Spleen (tissue), 7 donors: ENCODE results near the gene TIMM29.

Experiments
- POLR2A ChIP-seq, 3 donors: fragments of 450-650 bp; IDR thresholded peaks; one replicate each; pipeline ENCODE4 v1.5.1; 2017; ENCODE audit warnings: antibody characterized with exemption in 3 of 3, mild to moderate bottlenecking in 1 of 3
- TF ChIP-seq, protein P1 (sequence below), 11 experiments: fragments of 200-600 bp in 7 of 11; fragments of 450-650 bp in 4 of 11; sonication (generic) in 4 of 11; IDR thresholded peaks in 8 of 11; conservative IDR thresholded peaks in 3 of 11; 1 replicate in 7 of 11; 2 replicates in 4 of 11; pipeline versions ENCODE4 v1.4.0 to v1.8.0; 2016 to 2021; ENCODE audit warnings: antibody characterized with exemption in 11 of 11, inconsistent platforms in 4 of 11, mild to moderate bottlenecking in 1 of 11
- donor health status: DM: no; HTN: no; CAD: no; lungs with moderate emphysema.
- donor health status: DM: no; HTN: no; CAD: no.
- donor health status: DM: no; HTN: no; CAD: no.

DNA sequence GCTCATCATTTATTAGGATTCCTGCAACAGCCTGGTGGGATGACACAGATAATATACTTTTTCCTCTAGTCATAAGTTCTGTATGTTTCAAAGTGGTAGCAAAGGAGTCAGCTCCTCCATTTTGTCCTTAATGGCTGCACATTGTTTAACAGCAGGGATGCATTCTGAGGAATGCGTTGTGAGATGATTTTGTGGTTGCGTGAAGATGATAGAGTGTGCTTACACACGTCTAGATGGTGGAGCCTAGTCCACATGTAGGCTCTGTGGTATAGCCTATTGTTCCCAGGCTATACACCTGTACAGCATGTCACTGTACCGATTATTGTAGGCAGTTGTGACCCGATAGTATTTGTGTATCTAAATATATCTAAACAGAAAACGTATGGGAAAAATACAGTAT lies 36.8 kb downstream of the TIMM29 start:
- TF ChIP-seq, protein P1, sequence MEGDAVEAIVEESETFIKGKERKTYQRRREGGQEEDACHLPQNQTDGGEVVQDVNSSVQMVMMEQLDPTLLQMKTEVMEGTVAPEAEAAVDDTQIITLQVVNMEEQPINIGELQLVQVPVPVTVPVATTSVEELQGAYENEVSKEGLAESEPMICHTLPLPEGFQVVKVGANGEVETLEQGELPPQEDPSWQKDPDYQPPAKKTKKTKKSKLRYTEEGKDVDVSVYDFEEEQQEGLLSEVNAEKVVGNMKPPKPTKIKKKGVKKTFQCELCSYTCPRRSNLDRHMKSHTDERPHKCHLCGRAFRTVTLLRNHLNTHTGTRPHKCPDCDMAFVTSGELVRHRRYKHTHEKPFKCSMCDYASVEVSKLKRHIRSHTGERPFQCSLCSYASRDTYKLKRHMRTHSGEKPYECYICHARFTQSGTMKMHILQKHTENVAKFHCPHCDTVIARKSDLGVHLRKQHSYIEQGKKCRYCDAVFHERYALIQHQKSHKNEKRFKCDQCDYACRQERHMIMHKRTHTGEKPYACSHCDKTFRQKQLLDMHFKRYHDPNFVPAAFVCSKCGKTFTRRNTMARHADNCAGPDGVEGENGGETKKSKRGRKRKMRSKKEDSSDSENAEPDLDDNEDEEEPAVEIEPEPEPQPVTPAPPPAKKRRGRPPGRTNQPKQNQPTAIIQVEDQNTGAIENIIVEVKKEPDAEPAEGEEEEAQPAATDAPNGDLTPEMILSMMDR (IDR thresholded peaks at IDR 0.05 in 8 of 11, conservative IDR thresholded peaks at IDR 0.05 in 3 of 11): no peak
- TF ChIP-seq POLR2A (IDR thresholded peaks at IDR 0.05): no peak
